ENCODE results near the gene RFC2.
"Not testable (repeated sequence)": the region's sequence is repeated elsewhere in the genome, so short reads cannot be mapped to it uniquely, and the experiment has no call there.

The RFC2 gene

DNA sequence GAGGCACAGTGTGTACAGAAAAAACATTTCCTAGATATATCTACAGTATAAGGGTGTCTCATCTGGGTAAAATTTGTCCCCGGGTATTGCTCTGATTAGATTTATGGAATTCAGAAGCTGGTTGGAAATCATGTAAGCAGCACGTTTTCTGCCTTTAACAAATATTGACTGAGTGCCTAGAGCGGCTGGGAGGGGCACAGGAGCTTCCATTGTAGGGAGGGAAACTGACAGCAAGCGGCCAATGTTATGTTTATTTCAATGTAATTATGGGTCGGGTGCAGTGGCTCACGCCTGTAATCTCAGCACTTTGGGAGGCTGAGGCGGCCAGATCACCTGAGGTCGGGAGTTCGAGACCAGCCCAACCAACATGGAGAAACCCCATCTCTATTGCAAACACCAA is 4.4 kb upstream of the RFC2 start:
- TF ChIP-seq, protein P1, sequence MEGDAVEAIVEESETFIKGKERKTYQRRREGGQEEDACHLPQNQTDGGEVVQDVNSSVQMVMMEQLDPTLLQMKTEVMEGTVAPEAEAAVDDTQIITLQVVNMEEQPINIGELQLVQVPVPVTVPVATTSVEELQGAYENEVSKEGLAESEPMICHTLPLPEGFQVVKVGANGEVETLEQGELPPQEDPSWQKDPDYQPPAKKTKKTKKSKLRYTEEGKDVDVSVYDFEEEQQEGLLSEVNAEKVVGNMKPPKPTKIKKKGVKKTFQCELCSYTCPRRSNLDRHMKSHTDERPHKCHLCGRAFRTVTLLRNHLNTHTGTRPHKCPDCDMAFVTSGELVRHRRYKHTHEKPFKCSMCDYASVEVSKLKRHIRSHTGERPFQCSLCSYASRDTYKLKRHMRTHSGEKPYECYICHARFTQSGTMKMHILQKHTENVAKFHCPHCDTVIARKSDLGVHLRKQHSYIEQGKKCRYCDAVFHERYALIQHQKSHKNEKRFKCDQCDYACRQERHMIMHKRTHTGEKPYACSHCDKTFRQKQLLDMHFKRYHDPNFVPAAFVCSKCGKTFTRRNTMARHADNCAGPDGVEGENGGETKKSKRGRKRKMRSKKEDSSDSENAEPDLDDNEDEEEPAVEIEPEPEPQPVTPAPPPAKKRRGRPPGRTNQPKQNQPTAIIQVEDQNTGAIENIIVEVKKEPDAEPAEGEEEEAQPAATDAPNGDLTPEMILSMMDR (IDR thresholded peaks at IDR 0.05), result no peak
- Histone ChIP-seq H3K4me2 (ENCODE audit: low read length) (no peak overlapping the region), H3K27ac (no peak overlapping the region), H3K9ac (no peak overlapping the region), H3K4me1 (peaks cover 6% of the 10 kb centered on the region), H2AFZ (no peak overlapping the region), H3K79me2 (no peaks in the 10 kb centered on the region), H3K9me3 (ENCODE audit: control insufficient read depth, low read length) (no peaks in the 10 kb centered on the region), H3K27me3 (ENCODE audit: control insufficient read depth, insufficient read depth, low read length) (no peaks in the 10 kb centered on the region), H3K4me3 (ENCODE audit: low read depth, low read length) (no peak overlapping the region), H3K36me3 (ENCODE audit: control insufficient read depth, insufficient read depth, low read length) (no peaks in the 10 kb centered on the region)

DNA sequence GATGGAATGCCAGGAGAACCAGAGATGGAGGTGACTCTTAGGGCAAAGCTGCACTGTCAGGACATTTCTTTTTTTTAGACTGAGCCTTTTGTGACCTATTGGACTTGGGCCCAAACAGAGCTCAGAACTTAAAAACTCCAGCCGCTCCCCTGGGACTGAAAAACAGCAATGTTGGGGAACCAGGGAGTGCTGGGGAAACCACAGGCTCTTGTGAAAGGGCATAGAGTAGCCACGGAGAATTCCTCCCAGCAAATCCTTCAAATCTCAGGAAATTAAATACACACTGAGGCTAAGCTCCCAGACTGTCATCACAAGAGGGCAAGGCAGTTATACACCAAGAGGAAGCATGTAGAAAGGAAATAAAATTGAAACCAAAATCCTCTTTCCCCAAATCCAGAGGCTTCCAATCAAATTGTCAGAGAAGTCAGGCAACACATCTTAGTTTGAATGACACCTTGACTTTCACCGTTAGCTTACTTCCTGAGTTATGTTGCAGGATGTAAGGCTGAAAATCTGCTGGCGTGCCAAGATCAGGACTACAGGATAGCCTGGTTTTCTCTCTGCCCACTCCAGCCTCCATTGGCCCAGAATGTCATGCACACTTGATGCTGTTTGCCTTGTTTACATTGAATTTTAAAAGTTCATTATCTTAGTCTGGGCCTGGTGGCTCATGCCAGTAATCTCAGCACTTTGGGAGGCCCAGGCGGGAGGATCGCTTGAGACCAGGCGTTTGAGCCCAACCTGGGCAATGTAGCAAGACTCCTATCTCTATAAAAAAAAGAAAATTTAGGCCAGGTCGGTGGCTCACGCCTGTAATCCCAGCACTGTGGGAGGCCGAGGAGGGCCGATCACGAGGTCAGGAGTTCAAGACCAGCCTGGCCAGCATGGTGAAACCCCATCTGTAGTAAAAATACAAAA is 2.6 kb upstream of the RFC2 start:
- no peak overlapping the region for H3K4me3 ChIP-seq (ENCODE audit: low read depth, low read length)
- no peak overlapping the region for H3K4me2 ChIP-seq (ENCODE audit: low read length)
- H3K9me3 ChIP-seq (ENCODE audit: control insufficient read depth, low read length), result no peaks in the 10 kb centered on the region
- no peak overlapping the region for H2AFZ ChIP-seq
- no peaks in the 10 kb centered on the region for H3K27me3 ChIP-seq (ENCODE audit: control insufficient read depth, insufficient read depth, low read length)
- H3K9ac ChIP-seq, result no peak overlapping the region
- peak overlapping the region; percentile 89 for H3K27ac ChIP-seq
- no peaks in the 10 kb centered on the region for H3K36me3 ChIP-seq (ENCODE audit: control insufficient read depth, insufficient read depth, low read length)
- TF ChIP-seq, protein P1 (IDR thresholded peaks at IDR 0.05), result no peak
- peaks cover 6% of the 10 kb centered on the region for H3K4me1 ChIP-seq
- H3K79me2 ChIP-seq, result no peaks in the 10 kb centered on the region

DNA sequence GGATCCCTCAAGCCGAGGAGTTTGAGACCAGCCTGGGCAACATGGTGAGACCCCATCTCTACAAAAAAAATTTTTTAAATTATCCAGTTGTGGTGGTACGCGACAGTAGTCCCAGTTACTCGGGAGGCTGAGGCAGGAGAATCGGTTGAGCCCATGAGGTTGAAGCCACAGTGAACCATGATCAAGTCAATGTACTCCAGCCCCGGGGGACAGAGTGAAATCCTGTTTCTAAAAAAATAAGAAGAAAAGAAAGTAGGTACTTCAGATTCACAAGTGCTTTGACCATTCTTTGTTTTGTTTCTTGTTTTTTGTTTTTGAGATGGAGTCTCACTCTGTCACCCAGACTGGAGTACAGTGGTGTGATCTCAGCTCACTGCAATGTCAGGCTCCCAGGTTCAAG is 1.3 kb upstream of the RFC2 start:
- Histone ChIP-seq H3K4me2 (ENCODE audit: low read length) (peak overlapping the region; percentile 99), H3K4me3 (ENCODE audit: low read depth, low read length) (peak overlapping the region; percentile 93), H3K27ac (peak overlapping the region; percentile 89), H2AFZ (peak overlapping the region; percentile 89)
- H3K4me1 ChIP-seq; H3K9ac ChIP-seq; H3K36me3 ChIP-seq (ENCODE audit: control insufficient read depth, insufficient read depth, low read length); H3K9me3 ChIP-seq (ENCODE audit: control insufficient read depth, low read length); H3K79me2 ChIP-seq; H3K27me3 ChIP-seq (ENCODE audit: control insufficient read depth, insufficient read depth, low read length): not testable (repeated sequence)

DNA sequence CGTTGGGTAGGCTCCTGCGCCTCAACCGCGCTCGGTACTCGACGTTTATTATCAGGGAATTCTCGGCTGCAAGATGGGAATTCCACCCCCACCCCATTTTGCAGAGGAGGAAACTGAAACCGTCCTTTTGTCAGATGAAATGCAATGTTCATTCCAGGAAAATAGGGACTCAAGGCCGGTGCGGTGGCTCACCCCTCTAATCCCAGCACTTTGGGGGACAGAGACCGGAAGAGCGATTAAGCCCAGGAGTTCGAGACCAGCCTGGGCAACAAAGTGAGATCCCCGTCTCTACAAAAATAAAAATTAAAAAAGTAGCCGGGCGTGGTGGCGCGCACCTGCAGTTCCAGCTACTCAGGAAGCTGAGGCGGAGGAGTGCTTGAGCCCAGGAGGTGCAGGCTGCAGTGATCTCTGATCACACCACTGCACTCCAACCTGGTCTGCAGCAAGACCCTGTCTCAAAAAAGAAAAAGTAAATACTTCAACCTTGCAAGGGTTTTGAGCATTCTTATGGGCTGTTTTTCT is 720 bp upstream of the RFC2 start:
- Histone ChIP-seq H3K4me1 (peaks cover 6% of the 10 kb centered on the region), H3K27me3 (ENCODE audit: control insufficient read depth, insufficient read depth, low read length) (no peaks in the 10 kb centered on the region)

DNA sequence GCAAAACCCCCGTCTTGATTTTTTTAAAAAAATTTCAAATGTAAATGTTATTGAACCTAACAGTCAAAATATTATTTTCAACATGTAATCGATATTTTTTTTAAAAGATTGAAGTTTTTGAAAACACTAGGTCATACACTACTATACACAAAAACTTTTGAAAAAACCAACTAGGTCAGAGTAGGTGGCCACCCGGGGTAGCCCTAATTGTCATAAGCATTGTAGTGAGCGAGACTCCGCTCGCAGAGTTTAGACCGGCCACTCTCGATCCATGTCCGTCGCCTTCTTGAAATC is 417 bp downstream of the RFC2 start:
- TF ChIP-seq, protein P1 (IDR thresholded peaks at IDR 0.05), result no peak
- Histone ChIP-seq H3K4me1 (peaks cover 6% of the 10 kb centered on the region), H2AFZ (peak overlapping the region; percentile 89), H3K9me3 (ENCODE audit: control insufficient read depth, low read length) (no peaks in the 10 kb centered on the region), H3K27me3 (ENCODE audit: control insufficient read depth, insufficient read depth, low read length) (no peaks in the 10 kb centered on the region), H3K27ac (peak overlapping the region; percentile 89), H3K79me2 (no peaks in the 10 kb centered on the region), H3K36me3 (ENCODE audit: control insufficient read depth, insufficient read depth, low read length) (no peaks in the 10 kb centered on the region), H3K4me3 (ENCODE audit: low read depth, low read length) (peak overlapping the region; percentile 93), H3K9ac (peak overlapping the region; percentile 56), H3K4me2 (ENCODE audit: low read length) (peak overlapping the region; percentile 99)

More for the DNA sequence above, 720 bp upstream of the RFC2 start:
- Histone ChIP-seq H3K9ac (peak overlapping the region; percentile 58), H3K4me2 (ENCODE audit: low read length) (peak overlapping the region; percentile 99), H3K79me2 (no peaks in the 10 kb centered on the region), H2AFZ (peak overlapping the region; percentile 89), H3K27ac (peak overlapping the region; percentile 89), H3K4me3 (ENCODE audit: low read depth, low read length) (peak overlapping the region; percentile 93), H3K36me3 (ENCODE audit: control insufficient read depth, insufficient read depth, low read length) (no peaks in the 10 kb centered on the region), H3K9me3 (ENCODE audit: control insufficient read depth, low read length) (no peaks in the 10 kb centered on the region)
- TF ChIP-seq, protein P1 (IDR thresholded peaks at IDR 0.05), result no peak
